ENCODE data around the gene CFAP58. TPM values are rescaled to one million over a fixed set of nuclear protein-coding genes. Genes with fewer than 3 reads are reported as not detected.

Gene CFAP58
- total RNA-seq, 1 experiment from 2014 or later: 0.26 TPM

DNA sequence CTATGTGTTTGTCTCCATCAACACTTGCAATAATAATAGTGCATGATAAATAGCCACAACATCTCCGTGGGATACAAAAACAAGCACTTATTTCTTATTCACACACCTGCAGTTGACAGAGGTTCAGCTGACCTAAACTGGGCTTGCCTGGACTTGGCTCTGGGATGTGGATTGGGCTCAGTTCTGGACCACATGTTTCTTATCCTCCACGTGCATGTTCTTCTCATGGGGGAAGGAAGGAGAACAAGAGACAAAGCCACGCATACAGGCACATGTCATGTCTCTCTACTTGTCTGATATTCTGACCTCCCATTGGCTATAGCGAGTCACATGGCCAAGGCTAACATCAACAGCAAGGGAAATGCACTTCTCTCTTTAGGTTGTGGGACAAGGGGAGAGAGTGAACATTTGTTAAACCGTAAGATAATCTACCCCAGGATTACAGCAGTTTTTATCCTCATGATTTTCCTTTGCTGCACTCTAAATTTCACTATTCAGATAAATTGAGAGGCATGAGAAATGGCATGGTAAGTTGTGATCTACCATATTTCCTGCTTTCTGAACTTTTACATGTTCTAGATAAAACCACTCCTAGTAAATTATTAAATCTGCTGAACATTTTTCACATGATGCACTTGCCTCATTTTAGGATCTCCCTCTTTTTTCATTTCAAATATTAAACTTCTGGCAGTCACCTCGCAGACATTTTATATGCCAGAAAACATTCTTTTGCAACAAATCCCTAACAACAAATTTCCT is 33.7 kb downstream of the CFAP58 start:
- Histone ChIP-seq H3K9me3 (ENCODE audit: low read length) (no peaks in the 10 kb centered on the region), H3K4me2 (ENCODE audit: low read depth, low read length, poor library complexity, severe bottlenecking) (no peak overlapping the region)

DNA sequence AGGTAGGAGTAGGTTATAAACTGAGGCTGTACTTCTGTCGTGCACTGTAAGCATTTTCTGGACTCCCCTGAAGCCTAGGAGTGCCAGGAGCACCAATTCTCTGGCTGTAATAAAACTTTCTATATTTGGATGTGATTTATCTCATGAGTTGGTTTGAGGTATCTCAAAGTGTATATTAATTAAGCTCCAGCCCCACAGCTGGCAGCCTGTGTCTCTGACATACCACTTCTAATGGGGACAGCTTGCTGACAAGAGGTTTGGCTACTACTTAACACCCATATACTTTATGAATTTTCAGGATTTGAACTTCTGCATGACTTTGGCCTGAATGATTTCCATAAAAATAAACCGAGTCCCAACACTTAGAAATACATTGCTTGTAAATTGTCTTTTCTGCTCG is 35.2 kb downstream of the CFAP58 start:
- H3K9me3 ChIP-seq (ENCODE audit: low read length): no peaks in the 10 kb centered on the region
- H3K36me3 ChIP-seq (ENCODE audit: insufficient read depth, low read length): no peaks in the 10 kb centered on the region
- H2AFZ ChIP-seq (ENCODE audit: low read length): no peak overlapping the region
- no peak overlapping the region for H3K4me3 ChIP-seq (ENCODE audit: low read length)
- no peaks in the 10 kb centered on the region for H3K4me1 ChIP-seq (ENCODE audit: low read length)
- no peak for DNase-seq
- H3K27me3 ChIP-seq (ENCODE audit: low read length): no peaks in the 10 kb centered on the region
- H4K20me1 ChIP-seq (ENCODE audit: insufficient read depth, low read depth, low read length): no peaks in the 10 kb centered on the region
- H3K79me2 ChIP-seq (ENCODE audit: low read length): no peaks in the 10 kb centered on the region
- no peak overlapping the region for H3K9ac ChIP-seq (ENCODE audit: low read length)
- no peaks in the 10 kb centered on the region for H3K9me2 ChIP-seq (replicated peaks; ENCODE audit: insufficient read depth, low read length)
- H3K4me2 ChIP-seq (ENCODE audit: low read depth, low read length, poor library complexity, severe bottlenecking): no peak overlapping the region
- H3K27ac ChIP-seq (ENCODE audit: low read length): no peak overlapping the region

More for the DNA sequence above, 33.7 kb downstream of the CFAP58 start:
- Histone ChIP-seq H3K9ac (ENCODE audit: low read length) (no peak overlapping the region), H3K79me2 (ENCODE audit: low read length) (no peaks in the 10 kb centered on the region), H3K27me3 (ENCODE audit: low read length) (no peaks in the 10 kb centered on the region), H3K9me2 (replicated peaks; ENCODE audit: insufficient read depth, low read length) (no peaks in the 10 kb centered on the region), H4K20me1 (ENCODE audit: insufficient read depth, low read depth, low read length) (no peaks in the 10 kb centered on the region), H3K36me3 (ENCODE audit: insufficient read depth, low read length) (no peaks in the 10 kb centered on the region), H3K4me1 (ENCODE audit: low read length) (no peaks in the 10 kb centered on the region), H3K4me3 (ENCODE audit: low read length) (no peak overlapping the region), H2AFZ (ENCODE audit: low read length) (peak overlapping the region; percentile 82; the same call in 1 of the 2 replicates), H3K27ac (ENCODE audit: low read length) (no peak overlapping the region)
- peak; percentile 47 for DNase-seq

- no peak for DNase-seq
- H3K79me2 ChIP-seq (ENCODE audit: low read length): no peaks in the 10 kb centered on the region
- H3K36me3 ChIP-seq (ENCODE audit: insufficient read depth, low read length): no peaks in the 10 kb centered on the region
- H3K27me3 ChIP-seq (ENCODE audit: low read length): no peaks in the 10 kb centered on the region
- H4K20me1 ChIP-seq (ENCODE audit: insufficient read depth, low read depth, low read length): no peaks in the 10 kb centered on the region
- no peaks in the 10 kb centered on the region for H3K9me3 ChIP-seq (ENCODE audit: low read length)
- H3K4me1 ChIP-seq (ENCODE audit: low read length): no peaks in the 10 kb centered on the region
- no peak overlapping the region for H2AFZ ChIP-seq (ENCODE audit: low read length)
- no peak overlapping the region for H3K27ac ChIP-seq (ENCODE audit: low read length)
- H3K9me2 ChIP-seq (replicated peaks; ENCODE audit: insufficient read depth, low read length): no peaks in the 10 kb centered on the region
- no peak overlapping the region for H3K4me3 ChIP-seq (ENCODE audit: low read length)
- H3K4me2 ChIP-seq (ENCODE audit: low read depth, low read length, poor library complexity, severe bottlenecking): no peak overlapping the region
- H3K9ac ChIP-seq (ENCODE audit: low read length): no peak overlapping the region
These were observed 37.7 kb downstream of the CFAP58 start for GRCh38 chr10:104391150-104391968.

GRCh38 chr10:104391969-104392296 is 38.3 kb downstream of the CFAP58 start:
- Histone ChIP-seq H2AFZ (ENCODE audit: low read length) (no peak overlapping the region), H3K4me3 (ENCODE audit: low read length) (no peak overlapping the region), H3K4me1 (ENCODE audit: low read length) (no peaks in the 10 kb centered on the region), H3K9me2 (replicated peaks; ENCODE audit: insufficient read depth, low read length) (no peaks in the 10 kb centered on the region), H3K36me3 (ENCODE audit: insufficient read depth, low read length) (no peaks in the 10 kb centered on the region), H3K27ac (ENCODE audit: low read length) (no peak overlapping the region), H3K79me2 (ENCODE audit: low read length) (no peaks in the 10 kb centered on the region), H3K27me3 (ENCODE audit: low read length) (no peaks in the 10 kb centered on the region), H3K9me3 (ENCODE audit: low read length) (no peaks in the 10 kb centered on the region), H3K9ac (ENCODE audit: low read length) (no peak overlapping the region), H4K20me1 (ENCODE audit: insufficient read depth, low read depth, low read length) (no peaks in the 10 kb centered on the region), H3K4me2 (ENCODE audit: low read depth, low read length, poor library complexity, severe bottlenecking) (no peak overlapping the region)
- no peak for DNase-seq

GRCh38 chr10:104393387-104393786 is 39.8 kb downstream of the CFAP58 start:
- Histone ChIP-seq H4K20me1 (ENCODE audit: insufficient read depth, low read depth, low read length) (no peaks in the 10 kb centered on the region), H2AFZ (ENCODE audit: low read length) (no peak overlapping the region), H3K36me3 (ENCODE audit: insufficient read depth, low read length) (no peaks in the 10 kb centered on the region), H3K4me3 (ENCODE audit: low read length) (no peak overlapping the region), H3K4me2 (ENCODE audit: low read depth, low read length, poor library complexity, severe bottlenecking) (no peak overlapping the region), H3K9ac (ENCODE audit: low read length) (no peak overlapping the region), H3K79me2 (ENCODE audit: low read length) (no peaks in the 10 kb centered on the region), H3K9me3 (ENCODE audit: low read length) (no peaks in the 10 kb centered on the region), H3K27ac (ENCODE audit: low read length) (no peak overlapping the region), H3K27me3 (ENCODE audit: low read length) (no peaks in the 10 kb centered on the region), H3K4me1 (ENCODE audit: low read length) (no peaks in the 10 kb centered on the region), H3K9me2 (replicated peaks; ENCODE audit: insufficient read depth, low read length) (no peaks in the 10 kb centered on the region)
- no peak for DNase-seq

- H3K27ac ChIP-seq (ENCODE audit: low read length): no peak overlapping the region
- H3K9me3 ChIP-seq (ENCODE audit: low read length): no peaks in the 10 kb centered on the region
- no peaks in the 10 kb centered on the region for H3K4me1 ChIP-seq (ENCODE audit: low read length)
- no peaks in the 10 kb centered on the region for H3K27me3 ChIP-seq (ENCODE audit: low read length)
- H3K79me2 ChIP-seq (ENCODE audit: low read length): no peaks in the 10 kb centered on the region
- DNase-seq: no peak
- H3K36me3 ChIP-seq (ENCODE audit: insufficient read depth, low read length): no peaks in the 10 kb centered on the region
- no peak overlapping the region for H3K9ac ChIP-seq (ENCODE audit: low read length)
- H2AFZ ChIP-seq (ENCODE audit: low read length): no peak overlapping the region
- H3K4me3 ChIP-seq (ENCODE audit: low read length): no peak overlapping the region
- H3K4me2 ChIP-seq (ENCODE audit: low read depth, low read length, poor library complexity, severe bottlenecking): no peak overlapping the region
- no peaks in the 10 kb centered on the region for H3K9me2 ChIP-seq (replicated peaks; ENCODE audit: insufficient read depth, low read length)
- H4K20me1 ChIP-seq (ENCODE audit: insufficient read depth, low read depth, low read length): no peaks in the 10 kb centered on the region
These were observed 42.9 kb downstream of the CFAP58 start for GRCh38 chr10:104396581-104396980.

DNA sequence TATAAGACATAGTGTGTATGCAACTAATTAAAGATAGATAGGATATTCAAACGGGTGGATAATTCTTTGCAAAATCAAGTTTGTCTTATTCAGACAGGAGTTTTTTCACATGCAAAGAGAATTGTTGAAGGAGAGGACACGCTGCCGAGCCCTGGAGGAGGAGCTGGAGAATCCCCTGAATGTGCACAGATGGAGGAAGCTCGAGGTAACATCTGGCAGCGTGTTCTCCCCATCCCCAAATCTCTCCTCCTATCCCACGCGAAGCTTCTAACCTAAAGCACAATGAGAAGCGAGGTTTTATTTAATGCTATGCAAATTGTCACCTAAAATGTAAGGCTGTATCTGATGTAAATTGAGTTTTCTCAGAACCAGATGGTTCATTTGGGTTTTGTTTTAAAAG is 50.0 kb downstream of the CFAP58 start:
- Histone ChIP-seq H3K79me2 (ENCODE audit: low read length) (no peaks in the 10 kb centered on the region), H3K27ac (ENCODE audit: low read length) (no peak overlapping the region), H4K20me1 (ENCODE audit: insufficient read depth, low read depth, low read length) (no peaks in the 10 kb centered on the region), H3K36me3 (ENCODE audit: insufficient read depth, low read length) (no peaks in the 10 kb centered on the region), H3K4me1 (ENCODE audit: low read length) (no peaks in the 10 kb centered on the region), H3K4me3 (ENCODE audit: low read length) (no peak overlapping the region), H3K9me2 (replicated peaks; ENCODE audit: insufficient read depth, low read length) (no peaks in the 10 kb centered on the region), H3K9ac (ENCODE audit: low read length) (no peak overlapping the region), H3K9me3 (ENCODE audit: low read length) (no peaks in the 10 kb centered on the region), H2AFZ (ENCODE audit: low read length) (no peak overlapping the region), H3K4me2 (ENCODE audit: low read depth, low read length, poor library complexity, severe bottlenecking) (no peak overlapping the region), H3K27me3 (ENCODE audit: low read length) (no peaks in the 10 kb centered on the region)
- no peak for DNase-seq

DNA sequence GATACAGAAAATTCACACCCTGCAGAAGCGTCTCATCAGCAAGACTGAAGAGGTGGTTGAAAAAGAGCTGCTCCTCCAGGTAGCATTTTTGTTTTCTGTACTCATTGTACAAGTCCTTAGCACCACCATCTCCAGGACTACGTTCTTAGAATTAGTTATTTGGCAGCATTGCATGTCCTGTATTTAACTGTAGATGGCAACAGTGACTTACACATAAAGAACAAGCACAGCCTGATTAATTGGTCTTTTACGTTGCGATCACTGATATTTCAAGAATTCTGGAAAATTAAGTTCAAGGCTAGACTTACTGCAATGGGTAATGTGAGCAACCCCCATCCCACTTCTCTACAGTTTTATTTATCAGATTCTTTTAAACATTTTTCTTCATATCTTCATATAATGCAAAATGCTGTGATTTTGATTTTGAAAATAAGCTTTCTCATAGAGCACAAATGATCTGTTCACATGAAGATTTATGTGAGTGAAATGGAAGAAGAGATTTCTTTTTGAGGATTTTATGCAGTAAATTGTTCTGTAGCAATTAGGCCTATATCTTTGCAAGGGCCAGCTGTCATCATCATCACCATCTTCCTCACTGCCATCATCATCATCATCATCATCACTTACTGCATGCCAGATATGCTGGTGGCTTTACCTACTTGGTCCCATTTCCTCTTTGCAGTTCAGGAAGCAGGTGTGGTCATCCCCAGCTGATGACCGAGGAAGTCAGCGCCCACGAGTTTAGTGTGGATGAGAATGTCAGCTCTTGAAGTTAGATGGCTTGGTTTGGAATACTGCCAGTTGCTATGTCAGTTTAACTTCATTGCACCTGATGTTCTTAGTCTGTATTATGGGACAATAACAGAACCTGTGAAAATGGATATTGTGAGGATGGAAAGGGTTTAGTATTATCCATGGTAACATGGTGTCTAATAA is 53.4 kb downstream of the CFAP58 start:
- DNase-seq: peak; percentile 68
- no peaks in the 10 kb centered on the region for H3K79me2 ChIP-seq (ENCODE audit: low read length)
- H3K4me1 ChIP-seq (ENCODE audit: low read length): no peaks in the 10 kb centered on the region

More for the DNA sequence above, 53.4 kb downstream of the CFAP58 start:
- Histone ChIP-seq H3K4me2 (ENCODE audit: low read depth, low read length, poor library complexity, severe bottlenecking) (no peak overlapping the region), H3K9ac (ENCODE audit: low read length) (no peak overlapping the region), H3K27ac (ENCODE audit: low read length) (no peak overlapping the region), H3K4me3 (ENCODE audit: low read length) (no peak overlapping the region), H3K36me3 (ENCODE audit: insufficient read depth, low read length) (no peaks in the 10 kb centered on the region), H3K9me3 (ENCODE audit: low read length) (no peaks in the 10 kb centered on the region), H3K27me3 (ENCODE audit: low read length) (no peaks in the 10 kb centered on the region), H3K9me2 (replicated peaks; ENCODE audit: insufficient read depth, low read length) (no peaks in the 10 kb centered on the region), H2AFZ (ENCODE audit: low read length) (no peak overlapping the region), H4K20me1 (ENCODE audit: insufficient read depth, low read depth, low read length) (no peaks in the 10 kb centered on the region)
